Neural cell (in vitro differentiated cells): ENCODE measurements around the gene GNG14.
A peak's percentile ranks its signal among the peaks of the same experiment; 100 is the strongest.

ENCODE experiments used
- CTCF ChIP-seq: fragments of 450-650 bp; IDR thresholded peaks from 2 replicates; pipeline ENCODE4 v1.5.1; 2014; ENCODE audit warnings: antibody characterized with exemption, mild to moderate bottlenecking, moderate library complexity; ENCODE audit not compliant: poor library complexity, severe bottlenecking
- EZH2 ChIP-seq: fragments of 200-600, 300-800 bp; shearing (Covaris generic), sonication (generic); IDR thresholded peaks from 2 replicates; pipeline ENCODE4 v1.6.1; 2014; ENCODE audit warnings: antibody characterized with exemption, low read length, borderline replicate concordance, mild to moderate bottlenecking; ENCODE audit not compliant: insufficient read depth, poor library complexity, severe bottlenecking
- TAF1 ChIP-seq: IDR thresholded peaks from 2 replicates; pipeline ENCODE4 v1.6.1; 2012; ENCODE audit warnings: low read depth

GRCh38 chr19:12736995-12737834, 49.4 kb downstream of the GNG14 start, which contains the start of gene GET3:
- TF ChIP-seq CTCF (no peak), TAF1 (peak; percentile 76), EZH2 (no peak)
